ENCODE results near the gene ODAD3. TPM values are rescaled to one million over a fixed set of nuclear protein-coding genes. Genes with fewer than 3 reads are reported as not detected.

The ODAD3 gene
- total RNA-seq, 1 donor from 2014 or later, result 2.6 TPM

DNA sequence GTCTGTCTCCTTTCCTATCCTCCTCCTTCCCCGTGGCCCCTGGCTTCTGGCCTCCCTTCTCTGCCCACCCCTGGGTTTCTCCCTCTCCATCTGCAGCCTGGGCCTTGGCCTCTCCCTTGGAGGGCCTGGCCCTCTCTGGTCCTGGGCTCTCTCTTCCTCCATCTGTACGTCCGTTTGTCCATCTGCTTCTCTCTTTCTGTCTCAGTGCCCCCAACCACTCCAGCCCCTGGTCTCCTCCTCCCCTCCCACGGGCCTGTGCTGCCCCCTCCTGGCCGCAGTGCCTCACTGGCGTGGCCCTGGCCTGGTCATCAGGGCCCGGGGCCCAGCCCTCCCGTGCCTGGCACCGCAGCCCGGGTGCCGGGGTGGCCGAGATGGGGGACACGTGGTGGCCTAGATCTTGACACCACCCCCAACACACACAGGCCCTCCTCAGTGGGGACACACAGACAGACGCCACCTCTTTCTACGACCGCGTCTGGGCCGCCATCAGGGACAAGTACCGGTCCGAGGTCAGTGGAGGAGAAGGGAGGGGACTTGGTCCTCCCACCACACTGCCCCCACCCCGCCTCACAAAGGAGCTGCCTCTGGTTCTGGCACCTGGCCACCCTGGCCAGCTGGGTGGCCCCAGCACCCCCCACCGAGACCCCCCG, 11.9 kb upstream of the ODAD3 start:
- Mint-ChIP-seq H3K4me1 (ENCODE audit: low read depth, unreplicated experiment) (peaks cover 6% of the 10 kb centered on the region), H3K4me3 (ENCODE audit: unreplicated experiment) (no peak overlapping the region), H3K27ac (ENCODE audit: unreplicated experiment) (peak overlapping the region; percentile 87), H3K36me3 (ENCODE audit: unreplicated experiment) (no peaks in the 10 kb centered on the region), H3K9me3 (ENCODE audit: unreplicated experiment) (peaks cover 9% of the 10 kb centered on the region), H3K27me3 (ENCODE audit: unreplicated experiment) (peaks cover 2% of the 10 kb centered on the region)
- TF ChIP-seq, protein P1, sequence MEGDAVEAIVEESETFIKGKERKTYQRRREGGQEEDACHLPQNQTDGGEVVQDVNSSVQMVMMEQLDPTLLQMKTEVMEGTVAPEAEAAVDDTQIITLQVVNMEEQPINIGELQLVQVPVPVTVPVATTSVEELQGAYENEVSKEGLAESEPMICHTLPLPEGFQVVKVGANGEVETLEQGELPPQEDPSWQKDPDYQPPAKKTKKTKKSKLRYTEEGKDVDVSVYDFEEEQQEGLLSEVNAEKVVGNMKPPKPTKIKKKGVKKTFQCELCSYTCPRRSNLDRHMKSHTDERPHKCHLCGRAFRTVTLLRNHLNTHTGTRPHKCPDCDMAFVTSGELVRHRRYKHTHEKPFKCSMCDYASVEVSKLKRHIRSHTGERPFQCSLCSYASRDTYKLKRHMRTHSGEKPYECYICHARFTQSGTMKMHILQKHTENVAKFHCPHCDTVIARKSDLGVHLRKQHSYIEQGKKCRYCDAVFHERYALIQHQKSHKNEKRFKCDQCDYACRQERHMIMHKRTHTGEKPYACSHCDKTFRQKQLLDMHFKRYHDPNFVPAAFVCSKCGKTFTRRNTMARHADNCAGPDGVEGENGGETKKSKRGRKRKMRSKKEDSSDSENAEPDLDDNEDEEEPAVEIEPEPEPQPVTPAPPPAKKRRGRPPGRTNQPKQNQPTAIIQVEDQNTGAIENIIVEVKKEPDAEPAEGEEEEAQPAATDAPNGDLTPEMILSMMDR (IDR thresholded peaks at IDR 0.05; ENCODE audit: partially characterized antibody, unreplicated experiment), result peak; percentile 88
- peak; percentile 94 for DNase-seq

- Mint-ChIP-seq H3K27ac (ENCODE audit: unreplicated experiment) (peak overlapping the region; percentile 87), H3K4me3 (ENCODE audit: unreplicated experiment) (no peak overlapping the region), H3K36me3 (ENCODE audit: unreplicated experiment) (no peaks in the 10 kb centered on the region), H3K27me3 (ENCODE audit: unreplicated experiment) (peaks cover 2% of the 10 kb centered on the region), H3K4me1 (ENCODE audit: low read depth, unreplicated experiment) (peaks cover 6% of the 10 kb centered on the region), H3K9me3 (ENCODE audit: unreplicated experiment) (peaks cover 9% of the 10 kb centered on the region)
- no peak for DNase-seq
- TF ChIP-seq, protein P1 (IDR thresholded peaks at IDR 0.05; ENCODE audit: partially characterized antibody, unreplicated experiment), result no peak
Measured at GRCh38 chr19:11446271-11446651, 11.3 kb upstream of the ODAD3 start.

DNA sequence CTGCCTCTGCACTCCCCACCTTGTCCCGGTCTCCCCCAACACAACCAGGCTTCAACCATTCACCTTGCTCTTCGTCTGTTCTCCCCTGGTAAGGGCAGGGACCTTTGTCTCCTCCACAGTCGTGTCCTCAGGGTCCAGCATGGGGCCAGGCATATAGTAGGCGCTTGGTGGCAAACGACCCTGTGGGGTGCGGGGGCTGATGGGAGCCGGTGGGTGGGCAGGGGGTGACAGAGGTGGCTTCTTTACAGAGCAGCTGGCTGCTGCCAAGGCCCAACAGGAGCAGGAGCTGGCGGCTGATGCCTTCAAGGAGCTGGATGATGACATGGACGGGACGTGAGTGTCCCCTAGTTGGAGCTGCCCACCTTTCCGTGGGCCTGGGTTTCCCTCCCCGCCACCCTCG, 10.2 kb upstream of the ODAD3 start:
- no peaks in the 10 kb centered on the region for H3K27me3 Mint-ChIP-seq (ENCODE audit: unreplicated experiment)
- H3K4me3 Mint-ChIP-seq (ENCODE audit: unreplicated experiment), result no peak overlapping the region
- TF ChIP-seq, protein P1 (IDR thresholded peaks at IDR 0.05; ENCODE audit: partially characterized antibody, unreplicated experiment), result no peak
- H3K27ac Mint-ChIP-seq (ENCODE audit: unreplicated experiment), result peak overlapping the region; percentile 73
- peaks cover 3% of the 10 kb centered on the region for H3K9me3 Mint-ChIP-seq (ENCODE audit: unreplicated experiment)
- no peaks in the 10 kb centered on the region for H3K36me3 Mint-ChIP-seq (ENCODE audit: unreplicated experiment)
- no peak for DNase-seq
- peaks cover 10% of the 10 kb centered on the region for H3K4me1 Mint-ChIP-seq (ENCODE audit: low read depth, unreplicated experiment)

GRCh38 chr19:11444059-11444458, 9.1 kb upstream of the ODAD3 start:
- no peak for DNase-seq
- TF ChIP-seq, protein P1 (IDR thresholded peaks at IDR 0.05; ENCODE audit: partially characterized antibody, unreplicated experiment), result no peak
- H3K27me3 Mint-ChIP-seq (ENCODE audit: unreplicated experiment), result no peaks in the 10 kb centered on the region
- H3K4me1 Mint-ChIP-seq (ENCODE audit: low read depth, unreplicated experiment), result peaks cover 10% of the 10 kb centered on the region
- peaks cover 3% of the 10 kb centered on the region for H3K9me3 Mint-ChIP-seq (ENCODE audit: unreplicated experiment)
- H3K4me3 Mint-ChIP-seq (ENCODE audit: unreplicated experiment), result no peak overlapping the region
- H3K27ac Mint-ChIP-seq (ENCODE audit: unreplicated experiment), result peak overlapping the region; percentile 64
- no peaks in the 10 kb centered on the region for H3K36me3 Mint-ChIP-seq (ENCODE audit: unreplicated experiment)

DNA sequence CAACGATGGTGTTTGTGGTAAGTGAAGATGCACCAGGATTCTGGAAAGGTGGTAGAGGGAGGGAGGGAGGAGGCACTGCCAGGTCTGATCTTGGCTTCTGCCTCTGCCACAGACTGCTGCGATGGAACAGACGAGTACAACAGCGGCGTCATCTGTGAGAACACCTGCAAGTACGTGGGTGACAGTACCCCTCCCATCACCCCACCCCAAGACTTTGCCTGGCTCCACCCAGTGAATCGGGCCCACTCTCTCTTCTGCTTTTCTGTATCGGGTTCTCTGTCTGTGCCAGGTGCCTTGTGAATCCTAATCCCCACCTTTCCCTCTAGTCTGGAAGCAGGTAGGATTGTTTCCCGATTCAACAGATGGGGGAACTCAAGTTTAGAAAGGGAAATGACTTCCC, 3.0 kb upstream of the ODAD3 start:
- Mint-ChIP-seq H3K27me3 (ENCODE audit: unreplicated experiment) (peaks cover 5% of the 10 kb centered on the region), H3K4me3 (ENCODE audit: unreplicated experiment) (peak overlapping the region; percentile 74), H3K9me3 (ENCODE audit: unreplicated experiment) (peaks cover 3% of the 10 kb centered on the region), H3K4me1 (ENCODE audit: low read depth, unreplicated experiment) (peaks cover 11% of the 10 kb centered on the region), H3K27ac (ENCODE audit: unreplicated experiment) (no peak overlapping the region), H3K36me3 (ENCODE audit: unreplicated experiment) (no peaks in the 10 kb centered on the region)
- no peak for DNase-seq
- TF ChIP-seq, protein P1 (IDR thresholded peaks at IDR 0.05; ENCODE audit: partially characterized antibody, unreplicated experiment), result no peak

Measured in glutamatergic neuron (in vitro differentiated cells).